WERI-Rb-1 (cell line): Measurements from ENCODE around the gene AOC2.

Experiments used
- DNase-seq: peaks from one replicate; pipeline ENCODE4 v3.0.0-alpha.2; 2020
- H3K27ac ChIP-seq: fragments of 250-450 bp; sonication (Bioruptor Pico); 2 replicates; pipeline ENCODE4 v1.5.1; 2020; ENCODE audit warnings: mild to moderate bottlenecking, moderate library complexity
- H3K27me3 ChIP-seq: fragments of 250-450 bp; sonication (Bioruptor Pico); 2 replicates; pipeline ENCODE4 v1.5.1; 2021; ENCODE audit warnings: mild to moderate bottlenecking, low read depth, moderate library complexity; ENCODE audit not compliant: insufficient read depth, severe bottlenecking
- H3K36me3 ChIP-seq: fragments of 250-450 bp; sonication (Bioruptor Pico); 2 replicates; pipeline ENCODE4 v1.5.1; 2020; ENCODE audit warnings: mild to moderate bottlenecking, moderate library complexity
- H3K4me3 ChIP-seq: 2 replicates; pipeline ENCODE4 v1.5.1; 2011; ENCODE audit warnings: low read depth, mild to moderate bottlenecking, control low read depth, low read length
- H3K9me3 ChIP-seq: fragments of 250-450 bp; sonication (Bioruptor Pico); 2 replicates; pipeline ENCODE4 v1.5.1; 2021; ENCODE audit warnings: mild to moderate bottlenecking, moderate library complexity; ENCODE audit not compliant: severe bottlenecking
- CTCF ChIP-seq: IDR thresholded peaks from 2 replicates; pipeline ENCODE4 v1.5.1; 2011; ENCODE audit warnings: low read depth, mild to moderate bottlenecking, control low read depth, inconsistent platforms, low read length

AOC2 gene

GRCh38 chr17:42844271-42844670 lies at the start of gene AOC2:
Gene AOC2, plus strand, starts transcription at chr17:42844580. Its CDS starts 47 bp downstream, at chr17:42844627.
- Histone ChIP-seq H3K27ac (no peak within 1 kb of the TSS), H3K4me3 (no peak within 1 kb of the TSS), H3K9me3 (no peaks in the 10 kb centered on the region), H3K36me3 (peaks cover 62% of the 10 kb centered on the region), H3K27me3 (no peaks in the 10 kb centered on the region)
- TF ChIP-seq CTCF = no peak
- no peak for DNase-seq

GRCh38 chr17:42795061-42795460 lies 49.3 kb upstream of the AOC2 start:
- DNase-seq = no peak
- H3K27me3 ChIP-seq = no peaks in the 10 kb centered on the region
- no peak overlapping the region for H3K27ac ChIP-seq
- peaks cover 18% of the 10 kb centered on the region for H3K36me3 ChIP-seq
- no peak for TF ChIP-seq CTCF
- no peak overlapping the region for H3K4me3 ChIP-seq
- H3K9me3 ChIP-seq = peaks cover 8% of the 10 kb centered on the region

- H3K36me3 ChIP-seq = peaks cover 18% of the 10 kb centered on the region
- TF ChIP-seq CTCF = no peak
- no peak overlapping the region for H3K4me3 ChIP-seq
- no peaks in the 10 kb centered on the region for H3K27me3 ChIP-seq
- H3K27ac ChIP-seq = no peak overlapping the region
- DNase-seq = no peak
- peaks cover 8% of the 10 kb centered on the region for H3K9me3 ChIP-seq
These were observed 48.9 kb upstream of the AOC2 start for GRCh38 chr17:42795465-42795864.

GRCh38 chr17:42796066-42796758 lies 48.2 kb upstream of the AOC2 start:
- no peak overlapping the region for H3K27ac ChIP-seq
- TF ChIP-seq CTCF = no peak
- no peak overlapping the region for H3K4me3 ChIP-seq
- H3K27me3 ChIP-seq = no peaks in the 10 kb centered on the region
- H3K36me3 ChIP-seq = peaks cover 18% of the 10 kb centered on the region
- peaks cover 8% of the 10 kb centered on the region for H3K9me3 ChIP-seq
- DNase-seq = no peak

- Histone ChIP-seq H3K27ac (no peak overlapping the region), H3K36me3 (peaks cover 18% of the 10 kb centered on the region), H3K27me3 (no peaks in the 10 kb centered on the region), H3K4me3 (peak overlapping the region; percentile 94), H3K9me3 (peaks cover 8% of the 10 kb centered on the region)
- DNase-seq = no peak
- no peak for TF ChIP-seq CTCF
These were observed 47.0 kb upstream of the AOC2 start for GRCh38 chr17:42797067-42798007.
